IMR-90 (cell line): ENCODE measurements around the gene PIK3IP1. TPM values are rescaled to one million over a fixed set of nuclear protein-coding genes. Genes with fewer than 3 reads are reported as not detected.

Experiments used
- ATAC-seq: fragments of 200-7000 bp; cut with Tn5 transposase; 2 replicates; pipeline ENCODE4 v1.9.1; 2020; ENCODE audit warnings: low read depth, mild to moderate bottlenecking, moderate library complexity
- BruUV-seq: library from RNA; stranded (reverse); fragments of 400-500 nt; replicated peaks from 2 replicates; lab custom pipeline; 2021; lab: Mats Ljungman, UMichigan
- CTCF ChIA-PET: fragments of 300-600 bp; formaldehyde crosslinking; extraction: SDS; loops from one replicate; lab custom pipeline; 2021; ENCODE audit warnings: antibody characterized with exemption; lab: Yijun Ruan, JAX
- POLR2A ChIA-PET: fragments of 300-600 bp; sonication (Branson Sonifier 250); formaldehyde crosslinking; loops from one replicate; lab custom pipeline; 2022; ENCODE audit warnings: antibody characterized with exemption; ENCODE audit not compliant: unreplicated experiment; lab: Charles Lee
- DNase-seq: peaks from one replicate; pipeline ENCODE4 v3.0.0; 2013
- H2AFZ ChIP-seq: replicated peaks from 2 replicates; pipeline ENCODE3; 2013; ENCODE audit warnings: low read length, mild to moderate bottlenecking; ENCODE audit not compliant: poor library complexity
- H2AK5ac ChIP-seq: 2 replicates; pipeline ENCODE4 v1.6.1; 2013; ENCODE audit warnings: low read depth, low read length, inconsistent platforms
- H2AK9ac ChIP-seq: replicated peaks from 2 replicates; pipeline ENCODE3; 2013; ENCODE audit warnings: mild to moderate bottlenecking, low read depth, low read length, moderate library complexity; ENCODE audit not compliant: poor library complexity
- H2BK120ac ChIP-seq: 2 replicates; pipeline ENCODE4 v1.6.1; 2013; ENCODE audit warnings: low read depth, low read length, inconsistent platforms
- H2BK15ac ChIP-seq: 3 replicates; pipeline ENCODE4 v1.6.1; 2013; ENCODE audit warnings: low read depth, low read length, inconsistent platforms
- H2BK20ac ChIP-seq: 2 replicates; pipeline ENCODE4 v1.6.1; 2013; ENCODE audit warnings: low read depth, mild to moderate bottlenecking, inconsistent platforms, low read length, moderate library complexity
- H2BK5ac ChIP-seq: 2 replicates; pipeline ENCODE4 v1.6.1; 2013; ENCODE audit warnings: mild to moderate bottlenecking, low read depth, low read length, inconsistent platforms; ENCODE audit not compliant: poor library complexity, severe bottlenecking
- H3K14ac ChIP-seq: replicated peaks from 2 replicates; pipeline ENCODE4 v1.6.1; 2013; ENCODE audit warnings: low read depth, low read length, inconsistent platforms
- H3K18ac ChIP-seq: 2 replicates; pipeline ENCODE4 v1.6.1; 2013; ENCODE audit warnings: low read depth, low read length, control low read depth
- H3K23ac ChIP-seq: 2 replicates; pipeline ENCODE4 v1.6.1; 2013; ENCODE audit warnings: low read depth, low read length, inconsistent platforms
- H3K27ac ChIP-seq: 2 replicates; pipeline ENCODE4 v1.5.1; 2013; ENCODE audit warnings: mild to moderate bottlenecking, control low read depth, low read length; ENCODE audit not compliant: insufficient read depth
- H3K27me3 ChIP-seq: 2 replicates; pipeline ENCODE4 v1.6.1; 2013; ENCODE audit warnings: low read length; ENCODE audit not compliant: control insufficient read depth, insufficient read depth
- H3K36me3 ChIP-seq: 2 replicates; pipeline ENCODE4 v1.6.1; 2013; ENCODE audit warnings: low read length, mixed read lengths; ENCODE audit not compliant: control insufficient read depth, insufficient read depth
- H3K4ac ChIP-seq: 2 replicates; pipeline ENCODE4 v1.6.1; 2013; ENCODE audit warnings: low read depth, low read length, inconsistent platforms
- H3K4me1 ChIP-seq: 2 replicates; pipeline ENCODE4 v1.6.1; 2013; ENCODE audit warnings: low read length, mixed read lengths; ENCODE audit not compliant: control insufficient read depth, insufficient read depth
- H3K4me2 ChIP-seq: 2 replicates; pipeline ENCODE4 v1.6.1; 2013; ENCODE audit warnings: low read depth, mild to moderate bottlenecking, control low read depth, low read length, moderate library complexity
- H3K4me3 ChIP-seq: 2 replicates; pipeline ENCODE4 v1.5.1; 2013; ENCODE audit warnings: low read depth, mild to moderate bottlenecking, control low read depth, low read length, moderate library complexity; ENCODE audit not compliant: insufficient read depth
- H3K56ac ChIP-seq: 2 replicates; pipeline ENCODE4 v1.6.1; 2013; ENCODE audit warnings: low read length, inconsistent platforms; ENCODE audit not compliant: insufficient read depth; ENCODE audit errors: extremely low read depth
- H3K79me1 ChIP-seq, 2 experiments: 2 replicates each; pipeline ENCODE4 v1.6.1; 2013; ENCODE audit warnings: low read length in 2 of 2, inconsistent platforms in 1 of 2, low read depth in 1 of 2
- H3K9ac ChIP-seq: 2 replicates; pipeline ENCODE4 v1.6.1; 2013; ENCODE audit warnings: low read depth, low read length, control low read depth
- H3K9me1 ChIP-seq: 2 replicates; pipeline ENCODE4 v1.6.1; 2013; ENCODE audit warnings: low read length, inconsistent platforms; ENCODE audit not compliant: insufficient read depth
- H3K9me3 ChIP-seq: 2 replicates; pipeline ENCODE4 v1.6.1; 2013; ENCODE audit warnings: low read length; ENCODE audit not compliant: control insufficient read depth, insufficient read depth
- H4K20me1 ChIP-seq: 2 replicates; pipeline ENCODE4 v1.6.1; 2013; ENCODE audit warnings: low read length, inconsistent platforms; ENCODE audit not compliant: insufficient read depth
- H4K5ac ChIP-seq: 2 replicates; pipeline ENCODE4 v1.6.1; 2013; ENCODE audit warnings: mild to moderate bottlenecking, low read depth, low read length, control low read depth
- H4K8ac ChIP-seq, 2 experiments: 2 replicates each; pipeline ENCODE4 v1.6.1; 2013; ENCODE audit warnings: low read depth in 2 of 2, low read length in 2 of 2, control low read depth in 1 of 2, inconsistent platforms in 1 of 2
- H4K91ac ChIP-seq: 2 replicates; pipeline ENCODE4 v1.6.1; 2013; ENCODE audit warnings: low read depth, low read length, inconsistent platforms; ENCODE audit not compliant: insufficient read depth
- BHLHE40 ChIP-seq: fragments of 150-350 bp; IDR thresholded peaks from 2 replicates; pipeline ENCODE4 v1.6.1; 2016; ENCODE audit warnings: mild to moderate bottlenecking, low read depth, low read length
- CEBPB ChIP-seq: IDR thresholded peaks from 2 replicates; pipeline ENCODE4 v1.6.1; 2012; ENCODE audit warnings: low read depth, low read length, improper control_type of control experiment
- CHD1 ChIP-seq: IDR thresholded peaks from 2 replicates; pipeline ENCODE4 v1.6.1; 2012; ENCODE audit warnings: low read depth, low read length, improper control_type of control experiment
- CTCF ChIP-seq: conservative IDR thresholded peaks from 2 replicates; pipeline ENCODE4 v1.5.1; 2012; ENCODE audit warnings: mild to moderate bottlenecking, low read depth, low read length, improper control_type of control experiment
- ELK1 ChIP-seq: fragments of 150-350 bp; IDR thresholded peaks from 2 replicates; pipeline ENCODE4 v1.6.1; 2016; ENCODE audit warnings: low read depth, mild to moderate bottlenecking, low read length, moderate library complexity, borderline replicate concordance
- MAFK ChIP-seq: IDR thresholded peaks from 2 replicates; pipeline ENCODE4 v1.6.1; 2012; ENCODE audit warnings: low read depth, low read length, improper control_type of control experiment
- MXI1 ChIP-seq: IDR thresholded peaks from 2 replicates; pipeline ENCODE4 v1.6.1; 2012; ENCODE audit warnings: low read depth, mild to moderate bottlenecking, low read length, moderate library complexity, borderline replicate concordance
- NFE2L2 ChIP-seq: fragments of 150-350 bp; IDR thresholded peaks from 2 replicates; pipeline ENCODE4 v1.6.1; 2016; ENCODE audit warnings: low read depth, mild to moderate bottlenecking, low read length
- POLR2A ChIP-seq: IDR thresholded peaks from 2 replicates; pipeline ENCODE4 v1.6.1; 2012; ENCODE audit warnings: mild to moderate bottlenecking, low read depth, low read length
- RAD21 ChIP-seq: IDR thresholded peaks from 2 replicates; pipeline ENCODE4 v1.6.1; 2012; ENCODE audit warnings: low read length, improper control_type of control experiment
- RCOR1 ChIP-seq: IDR thresholded peaks from 2 replicates; pipeline ENCODE4 v1.6.1; 2012; ENCODE audit warnings: mild to moderate bottlenecking, low read length, improper control_type of control experiment; ENCODE audit not compliant: insufficient replicate concordance
- RFX5 ChIP-seq: IDR thresholded peaks from 2 replicates; pipeline ENCODE4 v1.8.0; 2012; ENCODE audit warnings: low read depth, mild to moderate bottlenecking, low read length, moderate library complexity
- SMC3 ChIP-seq: fragments of 150-350 bp; IDR thresholded peaks from 2 replicates; pipeline ENCODE4 v1.6.1; 2016; ENCODE audit warnings: low read depth, mild to moderate bottlenecking, antibody characterized with exemption, low read length, moderate library complexity
- WGBS, 2 experiments: methylation state at CpG; one replicate each; pipeline versions ENCODE4 v1.1.5 to v1.1.7; 2013; ENCODE audit warnings: missing lambda C conversion rate in 2 of 2; ENCODE audit not compliant: insufficient read length in 1 of 2; ENCODE audit errors: extremely low coverage in 2 of 2; 5-methylcytosine and 5-hydroxymethylcytosine counted together
- dilution Hi-C: fragments of 300-500 bp; cut with HindIII; formaldehyde crosslinking; loops from one replicate; pipeline ENCODE4 v1.14.3; 2018; ENCODE audit warnings: low sequenced_read_pairs; ENCODE audit not compliant: unreplicated experiment
- in situ Hi-C: fragments of 300-500 bp; cut with MboI; formaldehyde crosslinking; loops from 3 replicates; pipeline ENCODE4 v1.14.3; 2019; ENCODE audit warnings: low sequenced_read_pairs, inconsistent platforms, mixed read lengths
- intact Hi-C: fragments of 100-400 bp; cut with micrococcal nuclease; formaldehyde crosslinking; loops from 2 replicates; pipeline ENCODE4 v1.10.0; 2022
- polyA plus RNA-seq, 3 experiments: library from polyadenylated mRNA; depleted of rRNA; stranded (reverse); fragments of >200 nt; gene quantifications; 2 replicates each; pipeline ENCODE4 v1.2.3, GENCODE V29; 2012; ENCODE audit warnings: low replicate concordance in 1 of 3
- total RNA-seq: library from RNA; depleted of rRNA; stranded (reverse); fragments of >200 nt; gene quantifications from 2 replicates; pipeline ENCODE4 v1.2.3, GENCODE V29; 2012

PIK3IP1 gene
- total and polyA plus RNA-seq, 2 of the 4 experiments (the other 2 are of a cell fraction), result 12.9 to 17.6 TPM

DNA sequence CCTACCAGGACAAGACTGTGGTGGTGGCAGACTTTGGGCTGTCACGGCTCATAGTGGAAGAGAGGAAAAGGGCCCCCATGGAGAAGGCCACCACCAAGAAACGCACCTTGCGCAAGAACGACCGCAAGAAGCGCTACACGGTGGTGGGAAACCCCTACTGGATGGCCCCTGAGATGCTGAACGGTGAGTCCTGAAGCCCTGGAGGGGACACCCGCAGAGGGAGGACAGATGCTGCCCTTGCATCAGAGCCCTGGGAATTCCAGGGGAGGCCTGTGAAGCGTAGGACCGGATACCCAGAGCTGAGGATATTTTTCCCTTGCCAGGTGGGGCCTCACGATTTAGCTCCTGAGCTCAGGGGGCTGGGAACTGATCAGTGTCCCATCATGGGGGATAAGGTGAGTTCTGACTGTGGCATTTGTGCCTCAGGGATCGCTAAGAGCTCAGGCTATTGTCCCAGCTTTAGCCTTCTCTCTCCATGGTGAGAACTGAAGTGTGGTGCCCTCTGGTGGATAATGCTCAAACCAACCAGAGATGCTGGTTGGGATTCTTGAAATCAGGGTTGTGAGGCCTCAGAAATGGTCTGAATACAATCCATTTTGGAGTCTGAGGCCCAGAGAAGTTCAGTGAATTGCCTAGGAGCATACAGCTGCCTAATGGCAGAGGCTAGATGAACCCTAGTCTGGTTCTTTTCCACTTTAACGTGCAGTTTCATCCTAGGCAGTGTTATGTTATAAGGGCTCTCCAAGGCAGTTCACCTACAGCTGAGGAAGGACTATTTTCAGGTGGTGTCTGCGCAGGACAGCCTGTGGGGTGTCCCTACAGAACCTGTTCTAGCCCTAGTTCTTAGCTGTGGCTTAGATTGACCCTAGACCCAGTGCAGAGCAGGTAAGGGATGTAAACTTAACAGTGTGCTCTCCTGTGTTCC, 19.5 kb downstream of the PIK3IP1 start:
- no peak overlapping the region for H3K14ac ChIP-seq
- no peak overlapping the region for H2BK120ac ChIP-seq
- no peak overlapping the region for H3K27ac ChIP-seq
- H3K36me3 ChIP-seq, result peaks cover 23% of the 10 kb centered on the region
- no peaks in the 10 kb centered on the region for H3K27me3 ChIP-seq
- BruUV-seq, result no TSS peak
- no peak overlapping the region for H2BK5ac ChIP-seq
- H3K4me3 ChIP-seq, result no peak overlapping the region
- H3K56ac ChIP-seq, result no peak overlapping the region
- no peak overlapping the region for H4K91ac ChIP-seq
- no peak overlapping the region; the same call in 1 of the 2 replicates for H2BK20ac ChIP-seq
- dilution Hi-C loops (no loop called here), intact Hi-C loops (loop anchor here (1.0 to 2.0 kb wide), 2 partner anchors 60 to 165 kb away; partner anchors contain the start of genes LIMK2 and SELENOM), in situ Hi-C loops (no loop called here)
- H4K5ac ChIP-seq, result no peak overlapping the region
- H3K79me1 ChIP-seq, result no peaks in the 10 kb centered on the region; a peak in 2 of 4 replicates
- no peak overlapping the region for H3K23ac ChIP-seq
- H3K9ac ChIP-seq, result no peak overlapping the region
- WGBS, 2 experiments, result 73% methylated on average over 10 of the region's 15 CpGs; no CpG with 5 or more reads in 1 of the 2 experiments
- peak overlapping the region in 1 of 2 experiments; percentile 24; a peak in 1 of 4 replicates for H4K8ac ChIP-seq
- ChIA-PET POLR2A (no interaction called here), CTCF (interaction anchor here (0.5 to 1.8 kb wide), 13 partner anchors 9 to 40 kb away, joined by 3 to 12 read pairs (median 4); partner anchors contain the start of gene PIK3IP1)
- H2AK5ac ChIP-seq, result peak overlapping the region; percentile 53; the same call in 1 of the 2 replicates
- no peak overlapping the region for H2BK15ac ChIP-seq
- no peak overlapping the region for H3K4me2 ChIP-seq
- H4K20me1 ChIP-seq, result peaks cover 6% of the 10 kb centered on the region; the same call in 1 of the 2 replicates
- no peak for TF ChIP-seq BHLHE40
- TF ChIP-seq RCOR1, result no peak
- peak; percentile 81 for TF ChIP-seq CEBPB
- peak; percentile 80 for TF ChIP-seq CTCF
- no peak for TF ChIP-seq NFE2L2
- TF ChIP-seq POLR2A, result no peak
- peak; percentile 76 for TF ChIP-seq RAD21
- no peak for TF ChIP-seq MXI1
- TF ChIP-seq MAFK, result no peak
- no peak for TF ChIP-seq CHD1
- TF ChIP-seq ELK1, result no peak
- no peak for TF ChIP-seq RFX5
- TF ChIP-seq SMC3, result peak; percentile 82
- no peak overlapping the region for H3K18ac ChIP-seq
- H3K9me1 ChIP-seq, result peaks cover 4% of the 10 kb centered on the region; the same call in 1 of the 2 replicates
- peaks cover 5% of the 10 kb centered on the region; the same call in 1 of the 2 replicates for H3K4me1 ChIP-seq
- H2AK9ac ChIP-seq, result peak overlapping the region; percentile 88
- peak; percentile 91 for ATAC-seq
- H3K4ac ChIP-seq, result no peak overlapping the region
- H2AFZ ChIP-seq, result peak overlapping the region; percentile 53
- peak; percentile 67 for DNase-seq
- no peaks in the 10 kb centered on the region for H3K9me3 ChIP-seq
